Measurements from ENCODE around the gene NKX2-3.

DNA sequence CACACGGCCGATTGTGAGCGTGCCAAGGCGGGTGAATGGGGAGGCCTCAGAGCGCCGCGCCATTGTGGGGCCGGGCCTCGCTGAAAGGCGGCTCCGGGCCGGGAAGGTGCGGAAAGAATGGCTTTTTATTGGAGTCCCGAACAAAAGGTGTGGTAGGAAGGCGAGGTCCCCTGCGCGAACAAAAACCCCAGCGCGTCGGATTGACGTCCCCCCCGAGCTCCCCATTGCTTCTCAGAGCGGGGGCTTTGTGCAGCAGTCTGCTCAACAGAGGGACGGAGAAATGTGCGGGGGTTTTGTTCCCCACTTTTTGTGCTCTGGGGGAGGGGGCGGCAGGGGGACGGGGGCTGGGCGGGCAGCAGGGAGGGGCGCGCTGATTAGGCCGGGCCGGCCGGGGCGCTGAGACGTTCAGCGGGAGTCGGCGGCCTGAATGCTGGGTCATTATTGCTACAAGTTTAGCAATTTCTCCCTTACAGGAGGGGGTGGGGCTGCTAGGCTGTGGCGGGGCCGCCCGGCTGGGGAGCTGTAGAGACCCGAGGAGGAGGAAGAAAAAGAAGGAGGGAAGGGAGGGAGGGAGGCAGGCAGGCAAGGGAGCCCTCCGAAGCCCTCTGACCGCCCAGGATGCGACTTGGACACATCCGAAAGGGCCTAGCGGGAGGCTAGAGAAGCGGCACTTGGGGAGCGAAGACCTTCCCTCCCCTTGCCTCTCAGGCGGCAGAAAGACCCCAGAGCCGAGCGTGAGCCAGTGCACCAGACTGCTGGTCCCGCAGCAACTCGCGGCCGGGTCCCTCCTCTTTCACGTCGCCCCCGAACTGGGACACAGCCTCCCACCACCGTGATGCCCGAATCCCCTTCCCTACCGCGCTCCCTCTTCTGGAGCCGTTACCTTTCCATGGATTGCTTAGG lies 4.6 kb downstream of the NKX2-3 start:
- TF ChIP-seq, protein P1, sequence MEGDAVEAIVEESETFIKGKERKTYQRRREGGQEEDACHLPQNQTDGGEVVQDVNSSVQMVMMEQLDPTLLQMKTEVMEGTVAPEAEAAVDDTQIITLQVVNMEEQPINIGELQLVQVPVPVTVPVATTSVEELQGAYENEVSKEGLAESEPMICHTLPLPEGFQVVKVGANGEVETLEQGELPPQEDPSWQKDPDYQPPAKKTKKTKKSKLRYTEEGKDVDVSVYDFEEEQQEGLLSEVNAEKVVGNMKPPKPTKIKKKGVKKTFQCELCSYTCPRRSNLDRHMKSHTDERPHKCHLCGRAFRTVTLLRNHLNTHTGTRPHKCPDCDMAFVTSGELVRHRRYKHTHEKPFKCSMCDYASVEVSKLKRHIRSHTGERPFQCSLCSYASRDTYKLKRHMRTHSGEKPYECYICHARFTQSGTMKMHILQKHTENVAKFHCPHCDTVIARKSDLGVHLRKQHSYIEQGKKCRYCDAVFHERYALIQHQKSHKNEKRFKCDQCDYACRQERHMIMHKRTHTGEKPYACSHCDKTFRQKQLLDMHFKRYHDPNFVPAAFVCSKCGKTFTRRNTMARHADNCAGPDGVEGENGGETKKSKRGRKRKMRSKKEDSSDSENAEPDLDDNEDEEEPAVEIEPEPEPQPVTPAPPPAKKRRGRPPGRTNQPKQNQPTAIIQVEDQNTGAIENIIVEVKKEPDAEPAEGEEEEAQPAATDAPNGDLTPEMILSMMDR (IDR thresholded peaks at IDR 0.05): no peak
- TF ChIP-seq POLR2A (IDR thresholded peaks at IDR 0.05): no peak
- no peak for TF ChIP-seq POLR2AphosphoS5 (IDR thresholded peaks at IDR 0.05)

All from prostate gland (tissue), 2 donors.